Measurements from ENCODE around the gene KCNK1.

KCNK1 gene

GRCh38 chr1:233613252-233614172 is at the start of gene KCNK1:
KCNK1 (plus strand) TSS chr1:233614106; CDS start chr1:233614172, 66 bp downstream.
- DNase-seq = peak; percentile 69

GRCh38 chr1:233565313-233565712 is 48.6 kb upstream of the KCNK1 start:
- DNase-seq = no peak

- DNase-seq = no peak
Observed at GRCh38 chr1:233566886-233567285, 47.0 kb upstream of the KCNK1 start.

GRCh38 chr1:233569636-233570035 is 44.3 kb upstream of the KCNK1 start:
- peak; percentile 1 for DNase-seq

GRCh38 chr1:233570216-233570615 is 43.7 kb upstream of the KCNK1 start:
- no peak for DNase-seq

GRCh38 chr1:233570706-233571105 is 43.2 kb upstream of the KCNK1 start:
- DNase-seq = no peak

GRCh38 chr1:233572896-233573295 is 41.0 kb upstream of the KCNK1 start:
- DNase-seq = no peak

- DNase-seq = no peak
Observed at GRCh38 chr1:233575450-233575849, 38.5 kb upstream of the KCNK1 start.

- no peak for DNase-seq
Observed at GRCh38 chr1:233582439-233582838, 31.5 kb upstream of the KCNK1 start.

GRCh38 chr1:233584376-233584775 is 29.5 kb upstream of the KCNK1 start:
- DNase-seq = no peak

- no peak for DNase-seq
Observed at GRCh38 chr1:233584931-233585330, 29.0 kb upstream of the KCNK1 start.

- no peak for DNase-seq
Observed at GRCh38 chr1:233586301-233586700, 27.6 kb upstream of the KCNK1 start.

GRCh38 chr1:233587196-233587595 is 26.7 kb upstream of the KCNK1 start:
- no peak for DNase-seq

- no peak for DNase-seq
Observed at GRCh38 chr1:233587958-233588799, 25.7 kb upstream of the KCNK1 start.

GRCh38 chr1:233597489-233597901 is 16.4 kb upstream of the KCNK1 start:
- peak; percentile 5 for DNase-seq

- no peak for DNase-seq
Observed at GRCh38 chr1:233598891-233599541, 14.9 kb upstream of the KCNK1 start.

GRCh38 chr1:233599542-233600073 is 14.3 kb upstream of the KCNK1 start:
- no peak for DNase-seq

- no peak for DNase-seq
Observed at GRCh38 chr1:233600488-233600887, 13.4 kb upstream of the KCNK1 start.

GRCh38 chr1:233603478-233603877 is 10.4 kb upstream of the KCNK1 start:
- DNase-seq = no peak

- DNase-seq = no peak
Observed at GRCh38 chr1:233605205-233605604, 8.7 kb upstream of the KCNK1 start.

- DNase-seq = no peak
Observed at GRCh38 chr1:233606813-233607212, 7.1 kb upstream of the KCNK1 start.

GRCh38 chr1:233607252-233608119 is 6.4 kb upstream of the KCNK1 start:
- peak; percentile 5 for DNase-seq
